Trophoblast cell (in vitro differentiated cells and primary cell): ENCODE results near the gene TENT5A.
A peak's percentile ranks its signal among the peaks of the same experiment; 100 is the strongest.

Experiments
- DNase-seq, 2 donors: peaks; one replicate each; pipeline ENCODE4 v3.0.0-alpha.2; 2016
- H2AFZ ChIP-seq: 2 replicates; pipeline ENCODE4 v1.6.1; 2013; ENCODE audit warnings: low read length, moderate library complexity, mild to moderate bottlenecking; ENCODE audit not compliant: insufficient read depth, poor library complexity
- H2AK5ac ChIP-seq: 2 replicates; pipeline ENCODE4 v1.6.1; 2013; ENCODE audit warnings: mild to moderate bottlenecking, low read length
- H2BK120ac ChIP-seq: 2 replicates; pipeline ENCODE4 v1.6.1; 2013; ENCODE audit warnings: low read length, mild to moderate bottlenecking, moderate library complexity; ENCODE audit not compliant: insufficient read depth, poor library complexity
- H2BK12ac ChIP-seq: 2 replicates; pipeline ENCODE4 v1.6.1; 2013; ENCODE audit warnings: mild to moderate bottlenecking, low read length, moderate library complexity
- H2BK5ac ChIP-seq: 2 replicates; pipeline ENCODE4 v1.6.1; 2013; ENCODE audit warnings: low read length, low read depth, moderate library complexity, mild to moderate bottlenecking; ENCODE audit not compliant: poor library complexity
- H3K14ac ChIP-seq: 2 replicates; pipeline ENCODE4 v1.6.1; 2013; ENCODE audit warnings: mild to moderate bottlenecking, low read length
- H3K18ac ChIP-seq: 2 replicates; pipeline ENCODE4 v1.6.1; 2013; ENCODE audit warnings: mild to moderate bottlenecking, low read length
- H3K23ac ChIP-seq: 2 replicates; pipeline ENCODE4 v1.6.1; 2013; ENCODE audit warnings: low read length
- H3K27ac ChIP-seq: 2 replicates; pipeline ENCODE4 v1.5.1; 2013; ENCODE audit warnings: low read depth, mild to moderate bottlenecking, inconsistent platforms, low read length, moderate library complexity
- H3K27me3 ChIP-seq: 2 replicates; pipeline ENCODE4 v1.6.1; 2013; ENCODE audit warnings: inconsistent platforms, mild to moderate bottlenecking, low read length, moderate library complexity; ENCODE audit not compliant: insufficient read depth
- H3K36me3 ChIP-seq, 2 experiments: 1 replicate in 1 of 2; 2 replicates in 1 of 2; pipeline ENCODE4 v1.6.1; 2013; ENCODE audit warnings: low read length in 2 of 2, mild to moderate bottlenecking in 2 of 2, moderate library complexity in 1 of 2; ENCODE audit not compliant: insufficient read depth in 2 of 2, control insufficient read depth in 1 of 2
- H3K4ac ChIP-seq: 2 replicates; pipeline ENCODE4 v1.6.1; 2013; ENCODE audit warnings: low read depth, mild to moderate bottlenecking, low read length, moderate library complexity
- H3K4me1 ChIP-seq, 2 experiments: 1 replicate in 1 of 2; 2 replicates in 1 of 2; pipeline ENCODE4 v1.6.1; 2013; ENCODE audit warnings: low read length in 2 of 2, mild to moderate bottlenecking in 2 of 2, moderate library complexity in 1 of 2; ENCODE audit not compliant: insufficient read depth in 2 of 2, control insufficient read depth in 1 of 2
- H3K4me2 ChIP-seq: 2 replicates; pipeline ENCODE4 v1.6.1; 2013; ENCODE audit warnings: inconsistent platforms, mild to moderate bottlenecking, low read length, moderate library complexity
- H3K4me3 ChIP-seq: 2 replicates; pipeline ENCODE4 v1.5.1; 2013; ENCODE audit warnings: mild to moderate bottlenecking, low read depth, low read length, inconsistent platforms
- H3K79me1 ChIP-seq: one replicate; pipeline ENCODE4 v1.6.1; 2013; ENCODE audit warnings: low read length
- H3K79me2 ChIP-seq: 2 replicates; pipeline ENCODE4 v1.6.1; 2013; ENCODE audit warnings: low read length, mild to moderate bottlenecking; ENCODE audit not compliant: control insufficient read depth, insufficient read depth, poor library complexity
- H3K9ac ChIP-seq: 2 replicates; pipeline ENCODE4 v1.6.1; 2013; ENCODE audit warnings: mild to moderate bottlenecking, low read length
- H3K9me3 ChIP-seq: 2 replicates; pipeline ENCODE4 v1.6.1; 2013; ENCODE audit warnings: low read depth, mild to moderate bottlenecking, control low read depth, inconsistent platforms, low read length; ENCODE audit not compliant: insufficient read depth
- H4K12ac ChIP-seq: 2 replicates; pipeline ENCODE4 v1.6.1; 2013; ENCODE audit warnings: low read depth, mild to moderate bottlenecking, low read length, moderate library complexity
- H4K8ac ChIP-seq: 2 replicates; pipeline ENCODE4 v1.6.1; 2013; ENCODE audit warnings: low read depth, mild to moderate bottlenecking, low read length, moderate library complexity
- H4K91ac ChIP-seq: one replicate; pipeline ENCODE4 v1.6.1; 2013; ENCODE audit warnings: low read depth, mild to moderate bottlenecking, low read length, moderate library complexity
- WGBS: extraction: QIAGEN DNeasy Blood & Tissue Kit; methylation state at CpG from one replicate; pipeline ENCODE4 v1.1.7; 2013; ENCODE audit warnings: missing lambda C conversion rate; ENCODE audit not compliant: insufficient read length, insufficient coverage; ENCODE audit errors: extremely low coverage; 5-methylcytosine and 5-hydroxymethylcytosine counted together

Gene TENT5A

GRCh38 chr6:81764531-81764930 is 12.1 kb upstream of the TENT5A start:
- H4K8ac ChIP-seq: no peak overlapping the region

GRCh38 chr6:81763968-81764367 is 11.5 kb upstream of the TENT5A start:
- no peak overlapping the region for H2BK5ac ChIP-seq
- peaks cover 2 to 3% of the 10 kb centered on the region in 2 experiments for H3K4me1 ChIP-seq
- no peak overlapping the region for H3K18ac ChIP-seq
- no peaks in the 10 kb centered on the region for H3K27me3 ChIP-seq
- H3K14ac ChIP-seq: no peak overlapping the region
- H3K27ac ChIP-seq: no peak overlapping the region
- H3K4me3 ChIP-seq: no peak overlapping the region
- no CpG with 5 or more reads among the region's 3 CpGs for WGBS
- H4K12ac ChIP-seq: no peak overlapping the region
- no peak overlapping the region for H3K23ac ChIP-seq
- DNase-seq: no peak
- no peak overlapping the region for H4K91ac ChIP-seq
- H3K36me3 ChIP-seq: no peaks in the 10 kb centered on the region
- H2BK12ac ChIP-seq: peak overlapping the region; percentile 10
- H3K4ac ChIP-seq: no peak overlapping the region
- H2AFZ ChIP-seq: no peak overlapping the region
- no peak overlapping the region for H2BK120ac ChIP-seq
- no peak overlapping the region for H4K8ac ChIP-seq
- H3K79me1 ChIP-seq: peaks cover 6% of the 10 kb centered on the region
- H3K79me2 ChIP-seq: no peaks in the 10 kb centered on the region
- H2AK5ac ChIP-seq: no peak overlapping the region
- no peaks in the 10 kb centered on the region for H3K9me3 ChIP-seq
- H3K4me2 ChIP-seq: no peak overlapping the region
- H3K9ac ChIP-seq: no peak overlapping the region

More at GRCh38 chr6:81764531-81764930, 12.1 kb upstream of the TENT5A start:
- H3K79me2 ChIP-seq: no peaks in the 10 kb centered on the region
- no peak overlapping the region for H3K9ac ChIP-seq
- no peak overlapping the region for H3K4me3 ChIP-seq
- H2AK5ac ChIP-seq: no peak overlapping the region
- no peak overlapping the region for H4K12ac ChIP-seq
- no peak overlapping the region for H3K4me2 ChIP-seq
- H3K4ac ChIP-seq: no peak overlapping the region
- H2BK12ac ChIP-seq: no peak overlapping the region
- no CpG with 5 or more reads among the region's 2 CpGs for WGBS
- no peak overlapping the region for H2BK5ac ChIP-seq
- H3K27ac ChIP-seq: no peak overlapping the region
- no peaks in the 10 kb centered on the region for H3K27me3 ChIP-seq
- H3K9me3 ChIP-seq: no peaks in the 10 kb centered on the region
- H3K36me3 ChIP-seq: no peaks in the 10 kb centered on the region
- H3K23ac ChIP-seq: no peak overlapping the region
- H3K4me1 ChIP-seq: peaks cover 2 to 3% of the 10 kb centered on the region in 2 experiments
- no peak for DNase-seq
- peaks cover 6% of the 10 kb centered on the region for H3K79me1 ChIP-seq
- H3K18ac ChIP-seq: no peak overlapping the region
- H2AFZ ChIP-seq: no peak overlapping the region
- no peak overlapping the region for H2BK120ac ChIP-seq
- no peak overlapping the region for H4K91ac ChIP-seq
- no peak overlapping the region for H3K14ac ChIP-seq

GRCh38 chr6:81763051-81763450 is 10.6 kb upstream of the TENT5A start:
- Histone ChIP-seq H3K27me3 (no peaks in the 10 kb centered on the region), H2BK5ac (no peak overlapping the region), H3K4me2 (no peak overlapping the region), H2BK12ac (peak overlapping the region; percentile 38), H3K9ac (no peak overlapping the region), H3K36me3 (no peaks in the 10 kb centered on the region), H3K4me1 (peaks cover 2 to 3% of the 10 kb centered on the region in 2 experiments), H3K4me3 (no peak overlapping the region), H3K18ac (no peak overlapping the region), H3K4ac (no peak overlapping the region), H4K8ac (no peak overlapping the region), H4K91ac (no peak overlapping the region), H2AFZ (no peak overlapping the region), H4K12ac (no peak overlapping the region), H3K9me3 (no peaks in the 10 kb centered on the region), H3K79me2 (no peaks in the 10 kb centered on the region), H3K27ac (no peak overlapping the region), H3K23ac (no peak overlapping the region), H3K14ac (no peak overlapping the region), H2BK120ac (no peak overlapping the region), H3K79me1 (peaks cover 6% of the 10 kb centered on the region), H2AK5ac (no peak overlapping the region)
- WGBS: no CpG with 5 or more reads among the region's 1 CpG
- DNase-seq: peak; percentile 68 to 87

DNA sequence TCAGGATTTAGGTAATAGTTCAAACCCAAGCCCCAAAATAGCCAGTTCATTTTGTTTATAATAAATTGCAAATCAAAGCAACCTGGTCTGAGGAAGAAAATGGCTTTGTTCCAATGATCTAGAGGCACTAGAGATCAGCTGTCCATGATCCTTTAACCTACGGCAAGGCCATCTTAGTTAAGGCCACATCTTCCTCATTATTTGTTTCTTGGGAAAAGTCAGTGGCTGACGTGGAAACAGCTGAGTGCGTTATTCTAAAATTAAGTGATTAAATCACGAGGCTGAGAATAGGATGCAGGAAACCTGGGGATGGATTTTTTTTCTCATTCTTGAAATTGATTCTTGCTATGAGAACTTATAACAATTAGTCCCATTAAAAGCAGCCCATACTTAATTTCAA is 10.1 kb upstream of the TENT5A start:
- no peaks in the 10 kb centered on the region for H3K79me2 ChIP-seq
- H3K9me3 ChIP-seq: no peaks in the 10 kb centered on the region
- no CpG with 5 or more reads among the region's 4 CpGs for WGBS
- no peak overlapping the region for H3K9ac ChIP-seq
- no peak overlapping the region for H2BK5ac ChIP-seq
- H2BK120ac ChIP-seq: no peak overlapping the region
- H2AFZ ChIP-seq: no peak overlapping the region
- no peak overlapping the region for H3K4me2 ChIP-seq
- H3K79me1 ChIP-seq: peaks cover 6% of the 10 kb centered on the region
- H3K4me1 ChIP-seq: peaks cover 2 to 3% of the 10 kb centered on the region in 2 experiments
- no peaks in the 10 kb centered on the region for H3K36me3 ChIP-seq
- H2AK5ac ChIP-seq: no peak overlapping the region
- no peaks in the 10 kb centered on the region for H3K27me3 ChIP-seq
- H3K23ac ChIP-seq: no peak overlapping the region
- no peak overlapping the region for H4K12ac ChIP-seq
- H2BK12ac ChIP-seq: no peak overlapping the region
- H4K8ac ChIP-seq: peak overlapping the region; percentile 29
- no peak overlapping the region for H3K4me3 ChIP-seq
- DNase-seq: no peak
- H3K4ac ChIP-seq: no peak overlapping the region
- H3K27ac ChIP-seq: no peak overlapping the region
- no peak overlapping the region for H3K14ac ChIP-seq
- no peak overlapping the region for H4K91ac ChIP-seq
- no peak overlapping the region for H3K18ac ChIP-seq
